HepG2 (cell line): ENCODE measurements around the gene TOE1. TPM values are rescaled to one million over a fixed set of nuclear protein-coding genes. Genes with fewer than 3 reads are reported as not detected.

Experiments
- ARHGAP35 ChIP-seq: sonication (generic); formaldehyde crosslinking; IDR thresholded peaks from 2 replicates; pipeline ENCODE4 v1.9.0; 2022; ENCODE audit warnings: mild to moderate bottlenecking, inconsistent platforms, moderate library complexity, missing genetic modification reagents, borderline replicate concordance
- ARNT2 ChIP-seq: sonication (generic); formaldehyde crosslinking; IDR thresholded peaks from 2 replicates; pipeline ENCODE4 v1.8.0; 2022; ENCODE audit warnings: mild to moderate bottlenecking, low read depth, missing genetic modification reagents, moderate library complexity
- CENPX ChIP-seq: sonication (generic); formaldehyde crosslinking; IDR thresholded peaks from 2 replicates; pipeline ENCODE4 v1.9.0; 2021; ENCODE audit warnings: mild to moderate bottlenecking, missing genetic modification reagents, moderate library complexity
- CSRNP1 ChIP-seq: sonication (generic); formaldehyde crosslinking; IDR thresholded peaks from 2 replicates; pipeline ENCODE4 v1.8.1; 2023; ENCODE audit warnings: mild to moderate bottlenecking, missing genetic modification reagents
- ESRRA ChIP-seq: sonication (generic); formaldehyde crosslinking; IDR thresholded peaks from 2 replicates; pipeline ENCODE4 v1.5.1; 2020; ENCODE audit warnings: mild to moderate bottlenecking, low read depth, missing genetic modification reagents
- NFKB2 ChIP-seq: sonication (generic); formaldehyde crosslinking; IDR thresholded peaks from 2 replicates; pipeline ENCODE4 v1.4.0; 2020; ENCODE audit warnings: missing genetic modification reagents, borderline replicate concordance
- PLRG1 ChIP-seq: fragments of 450-650 bp; conservative IDR thresholded peaks from 2 replicates; pipeline ENCODE4 v1.6.1; 2016
- SAP130 ChIP-seq: IDR thresholded peaks from 2 replicates; pipeline ENCODE4 v1.6.1; 2016; ENCODE audit warnings: low read depth
- SMAD3 ChIP-seq: sonication (generic); formaldehyde crosslinking; IDR thresholded peaks from 2 replicates; pipeline ENCODE4 v1.4.0; 2020; ENCODE audit warnings: missing genetic modification reagents
- TBL1XR1 ChIP-seq: fragments of 150-350 bp; IDR thresholded peaks from 2 replicates; pipeline ENCODE4 v1.6.1; 2014; ENCODE audit warnings: borderline replicate concordance, low read length; ENCODE audit not compliant: partially characterized antibody
- XBP1 ChIP-seq: sonication (generic); formaldehyde crosslinking; IDR thresholded peaks from 2 replicates; pipeline ENCODE4 v1.5.0; 2020; ENCODE audit warnings: missing genetic modification reagents
- YY1 ChIP-seq: IDR thresholded peaks from 2 replicates; pipeline ENCODE4 v1.6.1; 2011; ENCODE audit warnings: low read length, low read depth, moderate library complexity, mild to moderate bottlenecking; ENCODE audit not compliant: insufficient read depth, insufficient replicate concordance
- ZEB1 ChIP-seq: IDR thresholded peaks from 2 replicates; pipeline ENCODE4 v1.6.1; 2012; ENCODE audit warnings: mild to moderate bottlenecking, low read depth, inconsistent platforms; ENCODE audit not compliant: insufficient replicate concordance
- ZNF3 ChIP-seq: IDR thresholded peaks from 2 replicates; pipeline ENCODE4 v1.7.0; 2017; ENCODE audit warnings: inconsistent platforms
- ZNF34 ChIP-seq: sonication (generic); formaldehyde crosslinking; IDR thresholded peaks from 2 replicates; pipeline ENCODE4 v1.4.0; 2020; ENCODE audit warnings: mild to moderate bottlenecking, missing genetic modification reagents, borderline replicate concordance
- ZNF343 ChIP-seq: sonication (generic); formaldehyde crosslinking; IDR thresholded peaks from 2 replicates; pipeline ENCODE4 v1.4.0; 2020; ENCODE audit warnings: mild to moderate bottlenecking, missing genetic modification reagents
- ZNF432 ChIP-seq: sonication (generic); formaldehyde crosslinking; IDR thresholded peaks from 2 replicates; pipeline ENCODE4 v1.5.0; 2020; ENCODE audit warnings: missing genetic modification reagents, mild to moderate bottlenecking, borderline replicate concordance
- ZNF577 ChIP-seq: sonication (generic); formaldehyde crosslinking; IDR thresholded peaks from 2 replicates; pipeline ENCODE4 v1.4.0; 2020; ENCODE audit warnings: mild to moderate bottlenecking, low read depth, missing genetic modification reagents, borderline replicate concordance
- ZNF598 ChIP-seq: sonication (generic); formaldehyde crosslinking; IDR thresholded peaks from 2 replicates; pipeline ENCODE4 v1.5.1; 2020; ENCODE audit warnings: mild to moderate bottlenecking, missing genetic modification reagents, borderline replicate concordance
- ZNF674 ChIP-seq: sonication (generic); formaldehyde crosslinking; IDR thresholded peaks from 2 replicates; pipeline ENCODE4 v1.5.0; 2020; ENCODE audit warnings: low read depth, mild to moderate bottlenecking, missing genetic modification reagents
- ZNF724P ChIP-seq: sonication (generic); formaldehyde crosslinking; IDR thresholded peaks from 2 replicates; pipeline ENCODE4 v1.8.0; 2022; ENCODE audit warnings: missing genetic modification reagents, borderline replicate concordance
- polyA plus RNA-seq, 8 experiments: library from polyadenylated mRNA; depleted of rRNA in 3 of 8; stranded (reverse) in 7 of 8; unstranded in 1 of 8; fragments of >200 nt; fragmentation: Illumina TruSeq in 4 of 8; extraction: Trizol in 4 of 8; gene quantifications; 2 replicates each; pipeline versions ENCODE4 v1.2.1 to v1.2.3, GENCODE V29; 2011 to 2016; ENCODE audit warnings: low read depth in 4 of 8, missing spikeins in 1 of 8, mixed read lengths in 1 of 8; ENCODE audit not compliant: insufficient read depth in 1 of 8
- total RNA-seq, 5 experiments: library from RNA; depleted of rRNA; stranded (reverse); fragments of >200 nt; fragmentation: Illumina TruSeq; extraction: Trizol; gene quantifications; 2 replicates each; pipeline ENCODE4 v1.2.3, GENCODE V29; 2016; ENCODE audit warnings: low read depth in 1 of 5
- TF ChIP-seq, protein P1 (sequence below): sonication (generic); formaldehyde crosslinking; IDR thresholded peaks from 2 replicates; pipeline ENCODE4 v1.5.1; 2020; ENCODE audit warnings: missing genetic modification reagents, mild to moderate bottlenecking, borderline replicate concordance
- TF ChIP-seq, protein P2 (sequence below): sonication (generic); formaldehyde crosslinking; IDR thresholded peaks from 2 replicates; pipeline ENCODE4 v1.4.0; 2020; ENCODE audit warnings: mild to moderate bottlenecking, missing genetic modification reagents
- TF ChIP-seq, protein P3 (sequence below): sonication (generic); formaldehyde crosslinking; IDR thresholded peaks from 2 replicates; pipeline ENCODE4 v1.8.0; 2022; ENCODE audit warnings: low read depth, missing genetic modification reagents

The TOE1 gene
- total and polyA plus RNA-seq, 2 of the 13 experiments (the other 11 are each of a cell fraction or from before 2014, with no cell fraction given) = 14.1 to 19.0 TPM

DNA sequence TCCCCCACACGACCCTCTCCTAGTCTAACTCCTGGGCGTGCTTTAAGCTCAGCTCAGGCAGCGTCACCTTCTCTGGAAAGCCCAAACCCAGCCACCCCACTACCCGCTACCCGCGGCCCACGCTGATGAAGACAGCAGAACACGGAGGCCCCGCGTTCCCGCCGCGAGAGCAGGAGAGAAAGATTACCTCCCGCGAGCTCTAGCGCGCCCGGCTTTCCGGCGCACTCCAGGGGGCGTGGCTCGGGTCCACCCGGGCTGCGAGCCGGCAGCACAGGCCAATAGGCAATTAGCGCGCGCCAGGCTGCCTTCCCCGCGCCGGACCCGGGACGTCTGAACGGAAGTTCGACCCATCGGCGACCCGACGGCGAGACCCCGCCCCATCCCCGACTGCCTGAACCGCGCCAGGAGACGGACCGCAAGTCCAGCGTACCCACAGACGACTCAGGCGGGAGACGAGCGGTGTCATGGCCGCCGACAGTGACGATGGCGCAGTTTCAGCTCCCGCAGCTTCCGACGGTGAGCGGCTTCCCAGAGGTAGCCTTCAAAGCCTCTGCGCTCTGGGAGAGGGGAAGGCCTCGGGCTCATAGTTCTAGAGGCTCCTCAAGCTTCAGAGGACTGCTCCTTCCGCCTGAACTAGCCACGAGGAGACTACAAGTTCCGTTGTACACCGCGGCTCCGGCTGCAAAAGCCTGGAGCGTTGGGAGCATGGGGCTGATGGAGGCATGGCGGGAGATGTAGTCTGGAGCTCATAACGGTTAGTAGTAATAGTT, at the start of gene TOE1, which contains the start of gene MUTYH (continued):
- TF ChIP-seq CSRNP1 (peak; percentile 64), ZNF674 (CRISPR knock-in tag) (0 out of 2 replicates have a peak, but pooled peaks have one; percentile 41), ZNF432 (CRISPR knock-in tag) (no peak), ARNT2 (CRISPR knock-in tag) (peak; percentile 93), PLRG1 (no peak), ZNF3 (CRISPR knock-in tag) (0 out of 2 replicates have a peak, but pooled peaks have one; percentile 8), NFKB2 (CRISPR knock-in tag) (peak; percentile 80; the same call in 1 of the 2 replicates), SMAD3 (peak; percentile 51; the same call in 1 of the 2 replicates), TBL1XR1 (peak; percentile 23), ESRRA (CRISPR knock-in tag) (peak; percentile 46; the same call in 1 of the 2 replicates), ZNF343 (no peak; the same call in 1 of the 2 replicates), YY1 (peak; percentile 93), ARHGAP35 (CRISPR knock-in tag) (peak; percentile 63; the same call in 1 of the 2 replicates), CENPX (CRISPR knock-in tag) (no peak), ZNF577 (CRISPR knock-in tag) (no peak), SAP130 (CRISPR knock-in tag) (peak; percentile 96), ZNF598 (CRISPR knock-in tag) (peak; percentile 50; the same call in 1 of the 2 replicates), ZEB1 (peak; percentile 71), XBP1 (CRISPR knock-in tag) (0 out of 2 replicates have a peak, but pooled peaks have one; percentile 33), ZNF34 (CRISPR knock-in tag) (0 out of 2 replicates have a peak, but pooled peaks have one; percentile 24), ZNF724P (CRISPR knock-in tag) (peak; percentile 79; the same call in 1 of the 2 replicates)
- TF ChIP-seq, protein P1, sequence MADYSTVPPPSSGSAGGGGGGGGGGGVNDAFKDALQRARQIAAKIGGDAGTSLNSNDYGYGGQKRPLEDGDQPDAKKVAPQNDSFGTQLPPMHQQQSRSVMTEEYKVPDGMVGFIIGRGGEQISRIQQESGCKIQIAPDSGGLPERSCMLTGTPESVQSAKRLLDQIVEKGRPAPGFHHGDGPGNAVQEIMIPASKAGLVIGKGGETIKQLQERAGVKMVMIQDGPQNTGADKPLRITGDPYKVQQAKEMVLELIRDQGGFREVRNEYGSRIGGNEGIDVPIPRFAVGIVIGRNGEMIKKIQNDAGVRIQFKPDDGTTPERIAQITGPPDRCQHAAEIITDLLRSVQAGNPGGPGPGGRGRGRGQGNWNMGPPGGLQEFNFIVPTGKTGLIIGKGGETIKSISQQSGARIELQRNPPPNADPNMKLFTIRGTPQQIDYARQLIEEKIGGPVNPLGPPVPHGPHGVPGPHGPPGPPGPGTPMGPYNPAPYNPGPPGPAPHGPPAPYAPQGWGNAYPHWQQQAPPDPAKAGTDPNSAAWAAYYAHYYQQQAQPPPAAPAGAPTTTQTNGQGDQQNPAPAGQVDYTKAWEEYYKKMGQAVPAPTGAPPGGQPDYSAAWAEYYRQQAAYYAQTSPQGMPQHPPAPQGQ (CRISPR knock-in tag) = peak; percentile 36; the same call in 1 of the 2 replicates
- TF ChIP-seq, protein P2, sequence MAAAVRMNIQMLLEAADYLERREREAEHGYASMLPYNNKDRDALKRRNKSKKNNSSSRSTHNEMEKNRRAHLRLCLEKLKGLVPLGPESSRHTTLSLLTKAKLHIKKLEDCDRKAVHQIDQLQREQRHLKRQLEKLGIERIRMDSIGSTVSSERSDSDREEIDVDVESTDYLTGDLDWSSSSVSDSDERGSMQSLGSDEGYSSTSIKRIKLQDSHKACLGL (CRISPR knock-in tag) = peak; percentile 83
- TF ChIP-seq, protein P3, sequence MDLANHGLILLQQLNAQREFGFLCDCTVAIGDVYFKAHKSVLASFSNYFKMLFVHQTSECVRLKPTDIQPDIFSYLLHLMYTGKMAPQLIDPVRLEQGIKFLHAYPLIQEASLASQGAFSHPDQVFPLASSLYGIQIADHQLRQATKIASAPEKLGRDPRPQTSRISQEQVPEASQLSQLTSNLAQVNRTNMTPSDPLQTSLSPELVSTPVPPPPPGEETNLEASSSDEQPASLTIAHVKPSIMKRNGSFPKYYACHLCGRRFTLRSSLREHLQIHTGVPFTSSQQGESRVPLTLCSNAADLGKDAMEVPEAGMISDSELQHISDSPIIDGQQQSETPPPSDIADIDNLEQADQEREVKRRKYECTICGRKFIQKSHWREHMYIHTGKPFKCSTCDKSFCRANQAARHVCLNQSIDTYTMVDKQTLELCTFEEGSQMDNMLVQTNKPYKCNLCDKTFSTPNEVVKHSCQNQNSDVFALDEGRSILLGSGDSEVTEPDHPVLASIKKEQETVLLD (CRISPR knock-in tag) = peak; percentile 89
